CD4-positive, alpha-beta memory T cell (primary cell): ENCODE results near the gene GALT. TPM values are rescaled to one million over a fixed set of nuclear protein-coding genes. Genes with fewer than 3 reads are reported as not detected.

Experiments
- CTCF ChIA-PET: fragments of 350-600 bp; sonication (Branson Sonifier 250); formaldehyde crosslinking; loops from one replicate; lab custom pipeline; 2021; ENCODE audit warnings: inconsistent platforms; ENCODE audit not compliant: partially characterized antibody; lab: Charles Lee
- POLR2A ChIA-PET: fragments of 350-600 bp; sonication (Branson Sonifier 250); formaldehyde crosslinking; loops from one replicate; lab custom pipeline; 2021; ENCODE audit not compliant: partially characterized antibody; lab: Charles Lee
- DNase-seq, 5 donors: peaks; one replicate each; pipeline versions ENCODE4 v3.0.0 to v3.0.0-alpha.2; 2020 to 2022; ENCODE audit warnings: mixed read lengths in 1 of 5
- H3K27ac ChIP-seq: one replicate; pipeline ENCODE4 v1.7.0; 2013; ENCODE audit warnings: low read depth, low read length
- H3K27me3 ChIP-seq: 2 replicates; pipeline ENCODE4 v1.7.0; 2013; ENCODE audit warnings: mild to moderate bottlenecking, low read length, moderate library complexity; ENCODE audit not compliant: insufficient read depth
- H3K36me3 ChIP-seq: 2 replicates; pipeline ENCODE4 v1.7.0; 2013; ENCODE audit warnings: mild to moderate bottlenecking, low read length, moderate library complexity; ENCODE audit not compliant: insufficient read depth
- H3K4me1 ChIP-seq: 2 replicates; pipeline ENCODE4 v1.7.0; 2013; ENCODE audit warnings: mild to moderate bottlenecking, low read length, moderate library complexity; ENCODE audit not compliant: insufficient read depth
- H3K4me3 ChIP-seq, 2 donors: one replicate each; pipeline ENCODE4 v1.7.0; 2013; ENCODE audit warnings: low read length in 2 of 2, mild to moderate bottlenecking in 1 of 2
- H3K9me3 ChIP-seq, 2 donors: one replicate each; pipeline ENCODE4 v1.7.0; 2013; ENCODE audit warnings: low read length in 2 of 2, control low read depth in 1 of 2; ENCODE audit not compliant: control insufficient read depth in 1 of 2
- H3K27ac Mint-ChIP-seq, 7 donors: one replicate each; pipeline ENCODE4 v1.8.0; 2020 to 2021; ENCODE audit warnings: mixed read lengths in 7 of 7, mild to moderate bottlenecking in 6 of 7, inconsistent platforms in 3 of 7, moderate library complexity in 3 of 7
- H3K27me3 Mint-ChIP-seq, 2 donors: one replicate each; pipeline ENCODE4 v1.8.0; 2020 to 2021; ENCODE audit warnings: mixed read lengths in 2 of 2
- H3K36me3 Mint-ChIP-seq, 2 donors: one replicate each; pipeline ENCODE4 v1.8.0; 2020 to 2021; ENCODE audit warnings: mixed read lengths in 2 of 2, inconsistent platforms in 1 of 2, mild to moderate bottlenecking in 1 of 2
- H3K4me1 Mint-ChIP-seq, 4 donors: one replicate each; pipeline ENCODE4 v1.8.0; 2020 to 2021; ENCODE audit warnings: mixed read lengths in 4 of 4, mild to moderate bottlenecking in 1 of 4
- H3K4me3 Mint-ChIP-seq, 8 donors: one replicate each; pipeline ENCODE4 v1.8.0; 2020 to 2021; ENCODE audit warnings: mixed read lengths in 8 of 8, mild to moderate bottlenecking in 7 of 8, moderate library complexity in 6 of 8, inconsistent platforms in 3 of 8
- H3K9me3 Mint-ChIP-seq, 8 donors: one replicate each; pipeline ENCODE4 v1.8.0; 2020 to 2021; ENCODE audit warnings: mixed read lengths in 8 of 8, mild to moderate bottlenecking in 5 of 8, inconsistent platforms in 3 of 8, moderate library complexity in 1 of 8
- intact Hi-C: fragments of 100-400 bp; cut with micrococcal nuclease; formaldehyde crosslinking; loops from one replicate; pipeline ENCODE4 v1.15.1; 2023
- polyA plus RNA-seq, 2 donors: library from polyadenylated mRNA; unstranded; fragments of 300-500 nt; fragmentation: Illumina TruSeq; gene quantifications; one replicate each; pipeline ENCODE4 v1.2.3, GENCODE V29; 2021
- total RNA-seq, 2 experiments: library from RNA; stranded (reverse); gene quantifications; one replicate each; pipeline ENCODE4 v1.2.3, GENCODE V29; 2021

GALT gene
- total and polyA plus RNA-seq, 4 experiments from 2014 or later, result 81.9 to 261 (median 167) TPM

DNA sequence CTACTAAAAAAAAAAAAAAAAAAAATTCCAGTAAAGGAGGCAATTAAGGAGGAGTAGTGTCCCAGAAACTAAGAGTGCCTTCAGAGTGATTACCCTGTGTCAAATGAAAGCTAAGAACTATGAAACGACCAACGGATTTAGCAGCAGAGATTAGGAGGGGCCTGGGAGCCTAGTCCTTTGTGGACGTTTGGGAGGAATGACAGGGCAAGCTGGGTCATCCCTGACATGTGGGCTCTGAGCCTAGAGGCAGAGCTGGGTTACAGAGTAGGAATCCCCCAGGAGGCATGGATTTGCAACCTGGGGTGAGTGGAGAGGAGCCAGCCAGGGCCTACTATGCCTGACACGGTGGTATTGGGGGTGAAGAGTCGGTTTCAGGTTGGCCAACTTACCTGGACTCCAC is 13.3 kb upstream of the GALT start:
- Mint-ChIP-seq H3K27ac (no peak overlapping the region), H3K9me3 (peaks cover 0 to 2% (median 0%) of the 10 kb centered on the region in 8 donors), H3K27me3 (peaks cover 8 to 10% of the 10 kb centered on the region in 2 donors), H3K4me1 (peaks cover 24 to 69% (median 38%) of the 10 kb centered on the region in 4 donors), H3K36me3 (peaks cover 6 to 13% of the 10 kb centered on the region in 2 donors), H3K4me3 (no peak overlapping the region)
- peaks cover 12% of the 10 kb centered on the region for H3K27me3 ChIP-seq
- CTCF ChIA-PET, result interaction anchor here (0.8 to 10.5 kb wide), 17 partner anchors 8 to 236 kb away, joined by 3 to 235 read pairs (median 14); partner anchors contain the start of genes CCL27, DCTN3, GALT and RPP25L
- no peak overlapping the region for H3K4me3 ChIP-seq
- H3K27ac ChIP-seq, result no peak overlapping the region
- H3K9me3 ChIP-seq, result no peaks in the 10 kb centered on the region
- no peaks in the 10 kb centered on the region for H3K36me3 ChIP-seq
- POLR2A ChIA-PET, result interaction anchor here (1.0 to 22.1 kb wide), 7 partner anchors 10 to 26 kb away, joined by 4 to 484 read pairs (median 39); partner anchors contain the start of genes CCL27, DCTN3, GALT and IL11RA
- intact Hi-C loops, result loop anchor here (5.0 kb wide), 1 partner anchor 111 kb away; the partner anchor contains the start of gene ENHO
- H3K4me1 ChIP-seq, result peaks cover 42% of the 10 kb centered on the region
- DNase-seq, result no peak

DNA sequence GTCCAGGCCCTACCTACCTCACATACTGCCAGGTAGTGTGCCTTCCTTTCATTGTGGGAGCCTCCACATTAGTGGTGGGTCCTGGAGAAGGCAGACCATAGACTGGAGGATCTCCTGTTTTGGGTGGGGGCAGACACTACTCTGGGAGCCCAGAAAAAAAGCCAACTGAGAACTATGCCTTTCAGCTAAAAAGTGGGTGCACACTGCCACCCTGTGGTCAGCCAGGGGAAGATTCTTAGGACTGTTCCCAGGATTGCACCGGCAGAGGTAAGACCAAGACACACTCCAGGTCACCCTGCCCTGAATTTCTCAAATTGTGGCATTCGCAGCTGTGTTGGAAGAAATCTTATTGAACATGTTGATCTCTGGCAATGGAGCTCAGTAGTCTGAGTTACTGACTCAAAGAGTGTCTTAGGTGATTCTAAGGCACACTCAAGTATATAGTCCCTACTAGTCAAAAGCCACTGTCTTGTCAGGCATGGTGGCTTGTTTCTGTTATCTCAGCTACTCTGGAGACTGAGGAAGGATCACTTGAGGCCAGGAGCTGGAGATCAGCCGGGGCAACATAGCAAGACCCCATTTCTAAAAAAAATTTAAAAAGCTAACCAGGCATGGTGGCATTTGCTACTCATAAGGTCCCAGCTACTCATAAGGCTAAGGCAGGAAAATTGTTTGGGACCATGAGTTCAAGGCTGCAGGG is 12.5 kb upstream of the GALT start:
- intact Hi-C loops, result loop anchor here (1.0 to 5.0 kb wide), 6 partner anchors 22 to 197 kb away; partner anchors contain the start of genes DNAI1, ENHO, FAM219A and RPP25L
- H3K27me3 ChIP-seq, result peaks cover 5% of the 10 kb centered on the region
- H3K27me3 Mint-ChIP-seq, result peaks cover 4 to 5% of the 10 kb centered on the region in 2 donors
- peaks cover 43% of the 10 kb centered on the region for H3K4me1 ChIP-seq
- no peak overlapping the region for H3K27ac ChIP-seq
- peaks cover 0 to 2% (median 0%) of the 10 kb centered on the region in 8 donors for H3K9me3 Mint-ChIP-seq
- peaks cover 26 to 70% (median 40%) of the 10 kb centered on the region in 4 donors for H3K4me1 Mint-ChIP-seq
- CTCF ChIA-PET, result interaction anchor here (0.6 to 10.5 kb wide), 28 partner anchors 9 to 237 kb away, joined by 3 to 235 read pairs (median 6); partner anchors contain the start of genes CCL27, DCTN3, GALT and RPP25L
- no peaks in the 10 kb centered on the region for H3K9me3 ChIP-seq
- H3K4me3 Mint-ChIP-seq, result peak overlapping the region in 3 of 8 donors; percentile 64 to 67 (median 64)
- no peaks in the 10 kb centered on the region for H3K36me3 ChIP-seq
- peak; percentile 69 to 78 (median 73) for DNase-seq
- peaks cover 6 to 13% of the 10 kb centered on the region in 2 donors for H3K36me3 Mint-ChIP-seq
- H3K4me3 ChIP-seq, result no peak overlapping the region
- peak overlapping the region in 4 of 7 donors; percentile 57 to 74 (median 58) for H3K27ac Mint-ChIP-seq
- POLR2A ChIA-PET, result interaction anchor here (1.0 to 22.1 kb wide), 7 partner anchors 11 to 26 kb away, joined by 4 to 484 read pairs (median 39); partner anchors contain the start of genes CCL27, DCTN3, GALT and IL11RA

DNA sequence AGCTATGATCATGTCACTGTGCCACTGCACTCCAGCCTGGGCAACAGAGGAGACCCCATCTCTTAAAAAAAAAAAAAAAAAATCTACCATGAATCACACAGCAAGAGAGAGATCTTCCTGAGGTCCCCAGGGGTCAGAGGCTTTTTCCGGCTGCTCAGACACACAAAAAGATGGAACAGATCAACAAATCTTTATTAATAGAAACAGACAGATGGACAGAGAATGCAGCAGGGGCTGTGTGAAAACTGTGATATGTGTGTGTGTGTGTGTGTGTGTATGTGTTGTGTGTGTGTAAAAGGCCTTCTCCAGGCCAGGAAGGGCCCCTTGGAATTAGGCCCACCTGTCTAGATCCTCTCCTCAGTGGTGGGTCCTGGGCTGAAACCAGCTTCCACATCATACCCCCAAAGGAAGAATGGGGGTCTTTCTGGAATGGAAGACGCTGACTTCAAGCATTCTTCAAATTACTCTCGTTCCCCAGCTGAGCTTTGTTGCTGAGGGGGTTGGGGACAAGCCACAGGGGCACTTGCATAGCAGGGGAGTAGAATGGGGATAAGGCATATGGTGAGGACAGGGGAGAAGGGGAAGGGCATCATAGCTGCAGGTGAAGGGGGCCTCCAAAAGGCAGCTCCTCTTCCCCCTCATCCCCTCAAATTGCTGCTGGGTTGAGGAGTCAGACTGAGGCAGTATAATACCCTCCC is 11.8 kb upstream of the GALT start:
- peaks cover 22 to 63% (median 38%) of the 10 kb centered on the region in 4 donors for H3K4me1 Mint-ChIP-seq
- Histone ChIP-seq H3K4me3 (no peak overlapping the region), H3K27ac (no peak overlapping the region), H3K9me3 (no peaks in the 10 kb centered on the region), H3K27me3 (no peaks in the 10 kb centered on the region), H3K4me1 (peaks cover 38% of the 10 kb centered on the region), H3K36me3 (no peaks in the 10 kb centered on the region)
- ChIA-PET POLR2A (interaction anchor here (1.6 to 22.1 kb wide), 6 partner anchors 12 to 25 kb away, joined by 6 to 484 read pairs (median 72); partner anchors contain the start of genes CCL27, DCTN3, GALT and IL11RA), CTCF (interaction anchor here (0.6 to 10.5 kb wide), 29 partner anchors 9 to 238 kb away, joined by 3 to 235 read pairs (median 5); partner anchors contain the start of genes CCL27, DCTN3, GALT and RPP25L)
- H3K27ac Mint-ChIP-seq, result peak overlapping the region in 3 of 7 donors; percentile 4 to 53 (median 27)
- H3K9me3 Mint-ChIP-seq, result peaks cover 0 to 2% (median 0%) of the 10 kb centered on the region in 8 donors
- intact Hi-C loops, result loop anchor here (1.0 to 5.0 kb wide), 8 partner anchors 22 to 257 kb away; partner anchors contain the start of genes DNAI1, ENHO, FAM219A and MYORG
- H3K4me3 Mint-ChIP-seq, result peak overlapping the region in 1 of 8 donors; percentile 47
- no peak for DNase-seq
- H3K36me3 Mint-ChIP-seq, result peaks cover 6 to 13% of the 10 kb centered on the region in 2 donors
- no peaks in the 10 kb centered on the region for H3K27me3 Mint-ChIP-seq

DNA sequence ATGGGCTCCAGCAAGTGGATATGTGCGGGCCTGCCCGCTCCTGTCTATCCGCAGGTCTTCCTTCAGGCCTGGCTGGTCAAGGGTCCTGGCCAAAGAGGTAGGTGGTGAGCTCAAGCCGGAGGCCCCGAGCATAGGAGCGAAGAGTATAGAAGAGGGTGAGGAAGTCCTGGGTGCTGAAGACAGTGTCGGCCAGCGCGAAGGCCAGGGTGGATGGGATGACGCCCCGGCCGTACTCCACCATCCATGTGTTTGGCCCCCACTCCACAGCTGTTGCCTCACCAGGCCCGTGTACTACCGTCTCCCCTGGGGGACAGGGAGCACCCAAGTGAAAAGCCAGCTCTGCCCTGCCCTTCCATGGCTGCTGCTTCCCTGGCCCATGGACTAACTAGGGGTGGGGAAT is 10.9 kb upstream of the GALT start:
- ChIA-PET CTCF (interaction anchor here (0.8 to 10.5 kb wide), 12 partner anchors 11 to 257 kb away, joined by 3 to 235 read pairs (median 20); partner anchors contain the start of genes CCL27, DCTN3, GALT and RPP25L), POLR2A (interaction anchor here (2.7 to 22.1 kb wide), 5 partner anchors 10 to 24 kb away, joined by 12 to 484 read pairs (median 106); partner anchors contain the start of genes CCL27, DCTN3, GALT and IL11RA)
- Histone ChIP-seq H3K9me3 (no peaks in the 10 kb centered on the region), H3K4me3 (no peak overlapping the region), H3K36me3 (no peaks in the 10 kb centered on the region), H3K27me3 (no peaks in the 10 kb centered on the region), H3K4me1 (peaks cover 38% of the 10 kb centered on the region), H3K27ac (no peak overlapping the region)
- H3K36me3 Mint-ChIP-seq, result peaks cover 6 to 13% of the 10 kb centered on the region in 2 donors
- DNase-seq, result no peak
- H3K27me3 Mint-ChIP-seq, result no peaks in the 10 kb centered on the region
- intact Hi-C loops, result loop anchor here (5.0 kb wide), 2 partner anchors 33 to 258 kb away; partner anchors contain the start of gene MYORG
- peak overlapping the region in 4 of 7 donors; percentile 18 to 77 (median 66) for H3K27ac Mint-ChIP-seq
- no peaks in the 10 kb centered on the region for H3K9me3 Mint-ChIP-seq
- peaks cover 22 to 55% (median 34%) of the 10 kb centered on the region in 4 donors for H3K4me1 Mint-ChIP-seq
- peak overlapping the region; percentile 8 to 81 (median 58) for H3K4me3 Mint-ChIP-seq

DNA sequence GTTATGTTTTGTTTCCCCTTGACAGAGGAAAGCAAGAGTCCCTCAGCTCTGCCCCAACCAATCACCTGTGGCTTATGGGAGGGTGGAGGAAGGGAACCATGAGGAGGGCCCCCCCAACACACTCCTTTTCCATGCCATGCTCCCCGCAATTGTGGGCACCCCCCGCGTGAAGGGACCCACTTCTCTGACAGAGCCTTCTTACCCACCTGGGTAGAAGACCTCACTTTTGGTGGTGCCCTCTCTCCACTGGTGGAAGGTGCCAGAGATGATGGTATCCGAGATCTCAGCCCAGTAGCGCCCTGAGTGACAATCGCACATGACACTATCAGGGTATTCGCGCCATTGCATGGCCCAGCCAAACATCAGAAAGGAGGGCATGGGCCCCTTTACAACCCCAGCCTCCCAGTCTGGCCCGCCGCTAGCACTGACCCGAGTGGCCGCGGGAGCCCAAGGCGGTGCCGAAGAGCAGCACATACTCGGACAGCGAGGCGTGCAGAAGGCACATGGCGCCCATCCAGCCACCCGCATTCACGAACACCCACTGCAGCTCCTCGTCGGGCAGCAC is 9.6 kb upstream of the GALT start:
- Mint-ChIP-seq H3K4me3 (peak overlapping the region; percentile 87 to 92 (median 91)), H3K27ac (peak overlapping the region; percentile 73 to 96 (median 91)), H3K36me3 (peaks cover 6 to 13% of the 10 kb centered on the region in 2 donors), H3K27me3 (no peaks in the 10 kb centered on the region), H3K9me3 (no peaks in the 10 kb centered on the region), H3K4me1 (peaks cover 22 to 55% (median 34%) of the 10 kb centered on the region in 4 donors)
- CTCF ChIA-PET, result interaction anchor here (0.7 to 10.5 kb wide), 11 partner anchors 9 to 222 kb away, joined by 3 to 235 read pairs (median 16); partner anchors contain the start of genes ARID3C, CCL27, DCTN3 and GALT
- Histone ChIP-seq H3K9me3 (no peaks in the 10 kb centered on the region), H3K27ac (peak overlapping the region; percentile 78), H3K27me3 (no peaks in the 10 kb centered on the region), H3K36me3 (no peaks in the 10 kb centered on the region), H3K4me3 (peak overlapping the region; percentile 47 to 74), H3K4me1 (peaks cover 38% of the 10 kb centered on the region)
- POLR2A ChIA-PET, result interaction anchor here (0.9 to 22.1 kb wide), 17 partner anchors 8 to 457 kb away, joined by 3 to 484 read pairs (median 8); partner anchors contain the start of genes ARID3C, CCL27, DCTN3 and DNAI1
- intact Hi-C loops, result loop anchor here (1.0 to 5.0 kb wide), 5 partner anchors 9 to 260 kb away; partner anchors contain the start of genes GALT and MYORG
- no peak for DNase-seq
